GM19328 (cell line): Measurements from ENCODE around the gene RASA2.
A peak's percentile ranks its signal among the peaks of the same experiment; 100 is the strongest.

Experiments
- ATAC-seq: cut with Tn5 transposase; IDR thresholded peaks from one replicate; pipeline ENCODE4 v1.9.1; 2021; ENCODE audit warnings: mild to moderate bottlenecking, moderate library complexity; ENCODE audit not compliant: unreplicated experiment

The RASA2 gene, protein sequence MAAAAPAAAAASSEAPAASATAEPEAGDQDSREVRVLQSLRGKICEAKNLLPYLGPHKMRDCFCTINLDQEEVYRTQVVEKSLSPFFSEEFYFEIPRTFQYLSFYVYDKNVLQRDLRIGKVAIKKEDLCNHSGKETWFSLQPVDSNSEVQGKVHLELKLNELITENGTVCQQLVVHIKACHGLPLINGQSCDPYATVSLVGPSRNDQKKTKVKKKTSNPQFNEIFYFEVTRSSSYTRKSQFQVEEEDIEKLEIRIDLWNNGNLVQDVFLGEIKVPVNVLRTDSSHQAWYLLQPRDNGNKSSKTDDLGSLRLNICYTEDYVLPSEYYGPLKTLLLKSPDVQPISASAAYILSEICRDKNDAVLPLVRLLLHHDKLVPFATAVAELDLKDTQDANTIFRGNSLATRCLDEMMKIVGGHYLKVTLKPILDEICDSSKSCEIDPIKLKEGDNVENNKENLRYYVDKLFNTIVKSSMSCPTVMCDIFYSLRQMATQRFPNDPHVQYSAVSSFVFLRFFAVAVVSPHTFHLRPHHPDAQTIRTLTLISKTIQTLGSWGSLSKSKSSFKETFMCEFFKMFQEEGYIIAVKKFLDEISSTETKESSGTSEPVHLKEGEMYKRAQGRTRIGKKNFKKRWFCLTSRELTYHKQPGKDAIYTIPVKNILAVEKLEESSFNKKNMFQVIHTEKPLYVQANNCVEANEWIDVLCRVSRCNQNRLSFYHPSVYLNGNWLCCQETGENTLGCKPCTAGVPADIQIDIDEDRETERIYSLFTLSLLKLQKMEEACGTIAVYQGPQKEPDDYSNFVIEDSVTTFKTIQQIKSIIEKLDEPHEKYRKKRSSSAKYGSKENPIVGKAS

GRCh38 chr3:141486746-141487520 lies at the start of gene RASA2:
TSS of gene RASA2 (plus strand) at chr3:141487027. CDS start at chr3:141487084, 57 bp downstream.
- peak; percentile 72 for ATAC-seq

DNA sequence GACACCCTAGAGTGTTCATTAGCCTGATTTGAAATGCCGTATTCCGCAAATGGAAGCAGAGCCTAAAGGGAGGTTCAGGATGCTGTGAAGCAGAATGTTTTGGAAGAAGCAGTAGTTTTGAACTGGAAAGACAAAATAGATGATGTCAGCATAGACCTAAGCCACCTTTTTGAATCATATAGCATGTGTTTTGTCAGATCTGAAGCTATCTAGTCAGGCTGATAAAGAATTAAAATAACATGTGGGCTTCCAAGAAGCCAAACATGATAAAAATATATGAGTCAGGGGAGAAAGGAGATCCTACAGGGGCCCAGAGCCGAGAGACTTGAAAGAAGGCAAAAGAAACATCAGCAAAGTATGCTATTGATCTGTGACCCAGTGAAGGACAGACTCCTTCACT lies 47.2 kb upstream of the RASA2 start:
- no peak for ATAC-seq

- no peak for ATAC-seq
Observed at GRCh38 chr3:141440942-141441341, 45.9 kb upstream of the RASA2 start.

GRCh38 chr3:141441381-141442364 lies 45.2 kb upstream of the RASA2 start:
- peak; percentile 91 for ATAC-seq

DNA sequence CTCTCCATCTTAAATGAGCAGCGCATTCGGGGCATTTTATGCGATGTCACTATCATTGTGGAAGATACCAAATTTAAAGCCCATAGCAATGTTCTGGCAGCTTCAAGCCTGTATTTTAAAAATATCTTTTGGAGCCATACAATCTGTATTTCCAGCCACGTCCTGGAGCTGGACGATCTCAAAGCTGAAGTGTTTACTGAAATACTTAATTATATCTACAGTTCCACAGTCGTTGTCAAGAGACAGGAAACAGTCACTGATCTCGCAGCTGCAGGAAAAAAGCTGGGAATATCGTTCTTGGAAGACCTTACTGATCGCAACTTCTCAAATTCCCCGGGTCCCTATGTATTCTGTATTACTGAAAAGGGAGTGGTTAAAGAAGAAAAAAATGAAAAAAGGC lies 44.4 kb upstream of the RASA2 start:
- no peak for ATAC-seq

- no peak for ATAC-seq
Observed at GRCh38 chr3:141442914-141443313, 43.9 kb upstream of the RASA2 start.

GRCh38 chr3:141444586-141445285 lies 42.1 kb upstream of the RASA2 start:
- ATAC-seq: no peak

GRCh38 chr3:141445990-141446389 lies 40.8 kb upstream of the RASA2 start:
- no peak for ATAC-seq

DNA sequence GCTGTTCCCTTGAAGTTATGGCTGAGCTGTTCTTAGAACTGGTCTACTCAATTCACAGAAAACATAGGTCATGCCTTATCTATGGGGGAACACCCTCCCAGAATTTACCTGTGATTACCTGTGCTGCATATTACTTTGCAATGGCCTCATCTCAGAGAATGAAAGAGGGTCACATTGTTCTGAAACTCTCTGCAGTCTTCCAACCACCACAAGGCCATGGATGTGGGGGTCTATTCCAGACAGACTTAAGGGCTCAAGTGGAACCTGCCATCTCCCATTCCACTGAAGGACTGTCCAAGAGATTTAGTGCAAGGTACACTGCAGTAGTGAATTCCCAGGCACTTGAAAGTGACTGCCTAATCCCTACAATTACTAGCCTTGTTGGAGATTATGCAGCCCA lies 40.1 kb upstream of the RASA2 start:
- no peak for ATAC-seq

- no peak for ATAC-seq
Observed at GRCh38 chr3:141447383-141447782, 39.4 kb upstream of the RASA2 start.

DNA sequence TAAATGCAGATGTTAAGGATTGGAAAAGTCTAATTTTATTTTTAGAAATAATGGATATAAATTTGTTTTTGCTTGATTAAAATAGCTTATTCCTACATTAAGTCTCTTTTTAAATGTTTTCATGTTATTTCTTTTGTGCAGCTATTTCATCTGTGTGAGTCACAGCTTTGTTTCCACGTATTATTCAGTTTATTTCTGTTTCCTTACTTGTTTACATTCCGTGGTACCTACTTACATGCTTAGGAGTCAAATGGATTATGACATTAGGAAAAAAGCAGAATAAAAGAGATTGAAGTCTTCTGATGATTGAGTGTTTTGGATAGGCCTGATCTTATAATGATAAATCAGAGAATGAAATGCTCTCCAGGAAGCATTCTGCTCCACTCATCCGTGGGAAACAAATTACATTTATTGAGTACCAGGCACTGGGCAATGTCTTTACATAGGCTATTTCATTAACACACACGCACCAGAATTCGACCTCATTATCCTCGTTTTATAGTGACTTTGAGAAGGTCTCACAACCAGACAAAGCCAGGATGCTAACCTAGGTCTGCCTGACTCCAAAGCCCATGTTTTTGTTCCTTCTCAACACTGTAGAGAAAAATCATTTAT lies 38.1 kb upstream of the RASA2 start:
- ATAC-seq: no peak

DNA sequence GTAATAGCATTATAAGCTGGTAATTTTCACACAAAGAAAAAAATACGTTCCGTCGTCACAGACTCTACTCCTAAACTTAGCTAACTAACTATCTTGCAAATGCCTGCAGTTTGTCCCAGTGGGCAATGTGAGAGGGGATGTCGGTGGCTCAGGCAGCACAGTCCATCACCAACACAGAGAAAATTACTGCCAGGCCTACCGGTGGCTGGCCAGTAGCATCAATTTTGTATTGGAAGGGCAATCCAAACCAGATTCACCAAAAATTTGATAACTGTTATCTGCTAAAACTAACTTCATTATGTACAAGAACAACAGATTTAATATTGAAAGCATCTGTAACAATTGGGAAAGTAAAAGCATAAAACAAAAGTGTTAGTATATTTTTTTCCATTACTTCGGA lies 37.4 kb upstream of the RASA2 start:
- no peak for ATAC-seq

DNA sequence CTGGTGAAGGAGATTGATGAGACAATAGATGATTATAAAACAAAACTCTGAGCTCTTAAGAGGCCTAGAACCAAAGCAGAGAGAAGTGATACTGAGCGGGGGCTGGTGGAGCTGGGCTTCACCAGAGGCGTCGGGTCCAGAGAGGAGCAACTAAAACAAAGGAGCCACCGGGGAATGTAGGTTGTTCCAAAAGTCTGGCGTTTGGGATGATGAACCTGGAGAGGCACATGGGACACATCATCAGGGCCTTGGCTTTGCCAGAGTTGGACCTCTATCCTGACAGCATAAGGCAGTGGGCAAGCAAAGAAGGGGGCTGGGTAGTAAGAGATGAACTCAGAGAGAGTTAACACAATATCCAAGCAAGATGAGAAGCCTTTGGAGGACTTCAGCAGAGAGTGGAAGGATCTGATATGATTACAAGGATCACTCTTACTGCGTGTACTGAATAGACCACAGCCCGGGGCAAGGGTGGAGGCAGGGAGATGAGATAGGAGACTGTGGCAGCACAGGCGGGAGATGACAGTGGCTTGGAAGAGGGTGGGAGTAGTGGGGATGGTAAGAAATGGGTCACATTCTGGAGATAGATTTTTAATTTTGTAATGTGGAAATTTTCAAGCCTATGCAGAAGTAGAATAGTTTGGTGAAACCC lies 36.0 kb upstream of the RASA2 start:
- no peak for ATAC-seq

DNA sequence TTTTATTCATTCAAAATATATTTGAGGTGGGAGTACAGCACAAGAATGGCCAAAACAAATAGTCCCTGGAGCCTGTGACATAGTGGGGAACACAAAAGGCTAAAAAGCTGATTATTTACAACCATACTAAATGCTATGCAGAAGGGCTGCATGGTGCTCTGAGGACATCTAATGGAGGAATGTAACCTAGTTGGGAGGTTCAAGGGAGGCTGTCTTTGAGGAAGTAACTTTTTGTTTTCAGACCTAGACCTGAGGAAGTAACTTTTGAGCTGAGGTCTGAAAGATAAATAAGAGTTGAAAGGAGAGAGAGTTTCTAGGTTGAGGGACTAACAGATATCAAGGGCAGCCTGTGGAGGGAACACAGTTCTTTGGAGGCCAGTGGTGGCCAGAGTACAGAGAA lies 34.8 kb upstream of the RASA2 start:
- ATAC-seq: peak; percentile 70

DNA sequence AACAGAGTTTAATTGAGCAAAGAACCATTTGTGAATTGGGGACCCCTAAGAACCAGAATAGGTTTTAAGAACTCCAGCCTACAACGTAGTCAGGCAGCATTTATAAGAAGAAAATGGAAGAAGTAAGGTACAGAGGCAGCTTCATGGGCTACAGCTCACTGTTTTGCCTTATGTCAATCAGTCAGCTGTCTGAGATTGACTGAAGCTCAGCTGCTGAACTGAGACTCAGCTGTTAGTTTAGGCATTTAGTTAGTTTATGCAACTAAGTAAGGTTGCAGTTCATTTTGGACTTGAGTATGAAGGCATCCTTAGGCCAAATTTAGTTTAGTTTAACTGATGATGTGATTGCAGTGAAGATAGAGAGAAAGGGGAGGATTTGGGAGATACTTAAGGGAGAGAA lies 34.1 kb upstream of the RASA2 start:
- no peak for ATAC-seq

DNA sequence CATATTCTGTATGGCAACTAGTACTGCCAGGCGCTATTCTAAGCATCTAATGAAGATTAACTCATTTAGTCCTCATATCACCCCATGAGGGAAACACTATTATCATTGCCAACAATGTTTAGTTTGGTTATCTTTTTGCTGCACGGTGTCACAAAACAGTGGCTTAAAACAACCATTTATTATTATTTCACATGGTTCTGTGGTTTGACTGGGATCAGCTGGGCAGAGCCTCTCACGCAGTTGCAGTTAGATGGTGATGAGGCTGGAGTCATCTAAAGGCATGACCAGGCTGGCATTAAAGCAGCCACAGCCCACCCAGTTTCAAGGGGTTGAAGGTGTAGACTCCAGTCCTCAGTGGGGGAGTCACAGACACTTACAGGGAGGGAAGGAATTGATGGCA lies 32.8 kb upstream of the RASA2 start:
- ATAC-seq: no peak

DNA sequence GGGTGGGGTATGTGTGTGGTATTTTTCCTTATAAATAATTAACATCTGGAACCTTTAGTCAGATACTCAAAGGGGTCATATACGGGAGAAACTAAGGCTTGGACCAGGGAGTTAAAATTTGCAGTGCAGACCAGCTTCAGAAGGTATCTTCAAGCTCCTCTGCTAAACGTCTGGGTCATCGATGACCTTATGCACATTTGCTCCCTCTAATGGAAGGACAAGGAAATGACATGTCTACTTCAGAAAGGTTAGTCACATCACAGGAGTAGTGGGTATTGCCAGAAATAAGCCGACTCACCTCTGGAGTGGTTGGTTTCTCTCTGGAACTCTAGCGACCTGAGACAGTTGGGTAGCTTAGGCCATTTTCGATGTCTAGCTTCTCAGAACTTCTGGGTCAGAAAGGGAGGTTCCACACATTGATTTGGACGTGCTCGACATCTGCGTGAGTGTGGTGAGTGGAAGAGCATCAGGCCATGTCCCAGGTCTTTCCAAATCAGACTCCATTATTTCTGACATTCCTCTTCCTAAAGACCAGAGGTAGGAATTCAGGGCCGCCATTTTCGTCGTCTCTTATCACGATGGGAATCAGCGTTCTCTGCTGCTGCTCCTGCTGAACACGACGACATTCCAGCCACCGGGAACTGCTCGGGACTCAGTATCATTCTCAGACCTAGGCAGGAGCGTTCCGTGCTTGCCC lies 31.8 kb upstream of the RASA2 start:
- ATAC-seq: no peak
